ENCODE data around the gene PALLD.
"Not testable (repeated sequence)": the region's sequence is repeated elsewhere in the genome, so short reads cannot be mapped to it uniquely, and the experiment has no call there.

Gene PALLD

DNA sequence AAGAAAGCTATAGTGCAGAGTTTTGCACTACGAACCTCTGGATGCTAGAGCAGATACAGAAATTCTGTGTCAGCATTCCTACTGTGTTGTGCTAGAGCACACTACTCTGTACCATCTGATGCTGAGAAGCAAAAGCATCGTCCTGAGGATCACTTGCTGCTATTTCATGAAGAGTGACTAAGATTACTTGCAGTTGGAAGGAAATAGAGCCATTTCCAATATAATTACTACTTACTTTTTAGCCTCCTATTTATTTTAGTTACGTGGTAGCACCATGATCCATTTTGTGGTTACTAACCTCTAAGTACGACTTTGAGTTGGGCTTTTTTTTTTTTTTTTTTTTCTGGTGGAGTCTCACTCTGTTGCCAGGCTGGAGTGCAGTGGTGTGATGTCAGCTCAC lies 226.7 kb downstream of the PALLD start:
- DNase-seq (no peak), ATAC-seq (replicated peaks) (no peak)
- no peak overlapping the region for H3K27ac Mint-ChIP-seq
- H3K27me3 Mint-ChIP-seq = peaks cover 0 to 4% of the 10 kb centered on the region in 2 donors
- no peak overlapping the region for H3K4me3 Mint-ChIP-seq
- H3K36me3 Mint-ChIP-seq = peaks cover 6 to 13% of the 10 kb centered on the region in 2 donors
- peaks cover 14 to 15% of the 10 kb centered on the region in 2 donors for H3K9me3 Mint-ChIP-seq
- peaks cover 18 to 47% of the 10 kb centered on the region in 2 donors for H3K4me1 Mint-ChIP-seq

DNA sequence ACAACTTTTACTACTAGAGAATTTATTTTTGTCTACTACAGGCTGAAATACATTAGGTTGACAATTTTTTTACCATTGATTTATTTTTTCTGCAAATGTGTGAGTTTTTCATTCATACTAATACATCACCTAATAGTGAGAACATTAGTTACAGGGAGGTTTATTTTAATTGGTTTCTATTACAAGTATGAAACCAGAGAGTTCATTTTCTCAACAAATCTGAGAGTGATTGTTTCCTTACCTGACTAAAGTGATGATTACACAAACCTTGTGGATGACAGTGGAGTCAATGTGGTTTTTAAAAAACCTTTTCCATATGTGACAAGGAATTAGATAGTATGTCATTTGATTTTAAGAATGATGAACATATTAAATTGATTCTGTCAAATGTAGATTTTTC lies 227.4 kb downstream of the PALLD start:
- ATAC-seq (replicated peaks) = no peak
- H3K36me3 Mint-ChIP-seq = peaks cover 6 to 13% of the 10 kb centered on the region in 2 donors
- no peak overlapping the region for H3K4me3 Mint-ChIP-seq

DNA sequence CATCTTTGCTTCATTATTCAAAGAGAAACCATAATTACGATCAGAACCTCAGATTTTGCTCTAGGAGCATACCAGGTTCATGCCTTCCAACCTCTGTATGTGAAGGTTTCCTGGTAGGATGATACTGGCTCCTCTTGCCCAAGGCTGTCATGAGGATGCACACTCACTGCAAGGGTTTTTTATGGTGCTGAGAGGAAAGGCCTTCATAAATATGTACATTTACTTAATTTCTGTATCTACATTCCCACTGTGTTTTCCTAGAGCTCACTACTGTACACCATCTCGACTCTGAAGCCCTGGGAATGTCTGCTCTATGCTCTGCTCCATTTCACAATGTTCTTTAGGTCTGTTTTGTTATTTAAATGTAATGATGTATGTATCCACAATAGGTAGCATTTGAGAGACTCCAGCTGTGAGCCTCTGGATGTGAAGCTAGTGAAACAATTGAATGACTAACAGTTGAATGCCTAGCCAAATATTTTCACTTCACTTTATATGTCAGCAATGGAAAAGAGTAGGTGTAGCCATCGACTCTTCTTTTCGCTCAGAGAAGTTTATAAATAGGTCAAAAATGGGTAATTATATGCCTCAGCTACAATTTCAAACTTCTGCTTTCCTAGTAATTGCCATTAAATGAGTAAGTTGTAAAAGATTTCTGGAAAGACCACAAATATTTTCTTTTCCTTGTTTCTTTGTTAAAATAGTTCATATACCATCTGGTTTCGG lies 228.0 kb downstream of the PALLD start:
- peak; percentile 82 to 83 for ATAC-seq (replicated peaks)
- Mint-ChIP-seq H3K9me3 (peaks cover 14 to 15% of the 10 kb centered on the region in 2 donors), H3K36me3 (peaks cover 11 to 13% of the 10 kb centered on the region in 2 donors), H3K27ac (peak overlapping the region; percentile 84), H3K4me3 (peak overlapping the region; percentile 21 to 36), H3K27me3 (peaks cover 0 to 5% of the 10 kb centered on the region in 2 donors), H3K4me1 (peaks cover 21 to 52% of the 10 kb centered on the region in 2 donors)
- DNase-seq = no peak

More for the DNA sequence above, 227.4 kb downstream of the PALLD start:
- no peak for DNase-seq
- Mint-ChIP-seq H3K9me3 (peaks cover 14 to 17% of the 10 kb centered on the region in 2 donors), H3K4me1 (peaks cover 18 to 47% of the 10 kb centered on the region in 2 donors), H3K27me3 (peaks cover 0 to 4% of the 10 kb centered on the region in 2 donors), H3K27ac (no peak overlapping the region)

- peaks cover 11 to 13% of the 10 kb centered on the region in 2 donors for H3K36me3 Mint-ChIP-seq
- peak overlapping the region; percentile 93 for H3K27ac Mint-ChIP-seq
- peaks cover 24 to 63% of the 10 kb centered on the region in 2 donors for H3K4me1 Mint-ChIP-seq
- H3K4me3 Mint-ChIP-seq = no peak overlapping the region
- peaks cover 13 to 14% of the 10 kb centered on the region in 2 donors for H3K9me3 Mint-ChIP-seq
- DNase-seq (no peak), ATAC-seq (replicated peaks) (peak; percentile 24 to 38)
- peaks cover 0 to 10% of the 10 kb centered on the region in 2 donors for H3K27me3 Mint-ChIP-seq
Measured at GRCh38 chr4:168725930-168726329, 229.1 kb downstream of the PALLD start.

GRCh38 chr4:168727181-168727580 lies 230.3 kb downstream of the PALLD start:
- peaks cover 0 to 13% of the 10 kb centered on the region in 2 donors for H3K27me3 Mint-ChIP-seq
- peaks cover 30 to 68% of the 10 kb centered on the region in 2 donors for H3K4me1 Mint-ChIP-seq
- peaks cover 12 to 14% of the 10 kb centered on the region in 2 donors for H3K9me3 Mint-ChIP-seq
- not testable (repeated sequence) for H3K27ac Mint-ChIP-seq; DNase-seq; ATAC-seq (replicated peaks); H3K4me3 Mint-ChIP-seq
- H3K36me3 Mint-ChIP-seq = peaks cover 11 to 13% of the 10 kb centered on the region in 2 donors

GRCh38 chr4:168731006-168731636 lies 234.3 kb downstream of the PALLD start:
- peaks cover 7 to 8% of the 10 kb centered on the region in 2 donors for H3K36me3 Mint-ChIP-seq
- peaks cover 0 to 13% of the 10 kb centered on the region in 2 donors for H3K27me3 Mint-ChIP-seq
- peaks cover 14 to 46% of the 10 kb centered on the region in 2 donors for H3K4me1 Mint-ChIP-seq
- peaks cover 8 to 14% of the 10 kb centered on the region in 2 donors for H3K9me3 Mint-ChIP-seq
- H3K4me3 Mint-ChIP-seq = peak overlapping the region; percentile 1 to 58
- DNase-seq (no peak), ATAC-seq (replicated peaks) (peak; percentile 13 to 41)
- peak overlapping the region; percentile 42 for H3K27ac Mint-ChIP-seq

DNA sequence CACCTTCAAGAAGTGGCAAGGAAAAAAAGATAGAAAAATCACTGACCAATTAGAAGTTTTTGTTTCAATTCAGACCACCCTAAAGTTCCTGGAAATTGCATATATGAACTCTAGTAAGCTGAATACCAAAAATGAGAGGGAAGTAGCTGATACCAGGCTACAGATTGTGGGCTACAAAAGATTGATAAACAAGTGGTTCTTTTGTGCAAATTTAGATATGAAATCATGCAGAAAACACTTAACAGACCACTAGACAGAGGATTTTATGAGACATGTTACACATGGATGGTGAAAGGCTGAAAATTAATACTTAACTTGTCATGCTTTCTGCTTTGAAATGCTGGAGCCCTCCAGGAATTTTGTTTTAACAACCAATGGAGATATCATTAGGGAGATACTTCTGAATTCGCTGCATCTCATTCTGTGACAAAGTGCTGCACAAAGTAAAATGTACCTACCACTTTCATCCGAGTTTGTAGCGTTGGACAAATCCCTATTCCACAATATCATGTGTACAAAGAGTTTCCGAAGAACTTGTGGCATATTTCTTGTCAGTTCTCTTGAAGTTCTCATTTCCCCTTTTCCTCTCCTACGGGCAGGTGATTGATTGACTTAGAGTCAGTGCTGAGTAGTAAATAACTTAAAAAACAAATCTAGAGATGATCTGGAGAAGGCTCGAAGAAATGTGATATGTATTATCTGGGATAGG lies 235.0 kb downstream of the PALLD start:
- H3K27me3 Mint-ChIP-seq = peaks cover 0 to 13% of the 10 kb centered on the region in 2 donors
- ATAC-seq (replicated peaks) = peak; percentile 89 to 90
- H3K4me3 Mint-ChIP-seq = peak overlapping the region in 1 of 2 donors; percentile 58
- H3K36me3 Mint-ChIP-seq = peaks cover 5 to 6% of the 10 kb centered on the region in 2 donors
- peaks cover 4 to 8% of the 10 kb centered on the region in 2 donors for H3K9me3 Mint-ChIP-seq
- peak overlapping the region; percentile 37 for H3K27ac Mint-ChIP-seq
- peaks cover 12 to 40% of the 10 kb centered on the region in 2 donors for H3K4me1 Mint-ChIP-seq
- no peak for DNase-seq

DNA sequence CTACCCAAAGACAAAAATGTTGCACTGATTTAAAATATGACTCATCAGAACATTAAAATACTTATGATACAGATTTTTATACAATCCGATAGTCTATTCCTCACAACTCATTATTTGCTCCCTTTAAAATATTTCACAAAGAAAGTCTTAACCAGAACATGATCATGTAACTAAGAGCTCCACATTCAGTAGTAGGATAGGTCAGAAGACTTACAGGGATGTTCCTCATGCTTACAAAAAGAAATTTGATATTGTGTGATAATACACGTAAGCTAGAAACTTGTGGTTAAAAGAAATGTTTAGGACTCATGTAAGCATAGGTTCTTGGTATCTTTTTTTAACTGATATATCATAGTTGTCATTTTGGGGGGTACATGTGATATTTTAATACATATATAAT lies 235.9 kb downstream of the PALLD start:
- H3K36me3 Mint-ChIP-seq = peaks cover 0 to 4% of the 10 kb centered on the region in 2 donors
- no peak for ATAC-seq (replicated peaks)
- no peak for DNase-seq
- H3K9me3 Mint-ChIP-seq = peaks cover 2 to 4% of the 10 kb centered on the region in 2 donors
- peaks cover 11 to 40% of the 10 kb centered on the region in 2 donors for H3K4me1 Mint-ChIP-seq
- H3K27ac Mint-ChIP-seq = no peak overlapping the region
- H3K4me3 Mint-ChIP-seq = no peak overlapping the region
- H3K27me3 Mint-ChIP-seq = peaks cover 0 to 13% of the 10 kb centered on the region in 2 donors

- Mint-ChIP-seq H3K9me3 (no peaks in the 10 kb centered on the region), H3K4me1 (peaks cover 10 to 34% of the 10 kb centered on the region in 2 donors), H3K36me3 (no peaks in the 10 kb centered on the region), H3K4me3 (no peak overlapping the region), H3K27ac (peak overlapping the region; percentile 37), H3K27me3 (peaks cover 0 to 9% of the 10 kb centered on the region in 2 donors)
- ATAC-seq (replicated peaks) (no peak), DNase-seq (no peak)
Measured at GRCh38 chr4:168734703-168735678, 238.1 kb downstream of the PALLD start.

- H3K4me3 Mint-ChIP-seq = no peak overlapping the region
- no peak for ATAC-seq (replicated peaks)
- no peak for DNase-seq
- peaks cover 0 to 4% of the 10 kb centered on the region in 2 donors for H3K27me3 Mint-ChIP-seq
- peaks cover 9 to 26% of the 10 kb centered on the region in 2 donors for H3K4me1 Mint-ChIP-seq
- no peak overlapping the region for H3K27ac Mint-ChIP-seq
- no peaks in the 10 kb centered on the region for H3K36me3 Mint-ChIP-seq
- no peaks in the 10 kb centered on the region for H3K9me3 Mint-ChIP-seq
Measured at GRCh38 chr4:168735735-168736134, 238.9 kb downstream of the PALLD start.

DNA sequence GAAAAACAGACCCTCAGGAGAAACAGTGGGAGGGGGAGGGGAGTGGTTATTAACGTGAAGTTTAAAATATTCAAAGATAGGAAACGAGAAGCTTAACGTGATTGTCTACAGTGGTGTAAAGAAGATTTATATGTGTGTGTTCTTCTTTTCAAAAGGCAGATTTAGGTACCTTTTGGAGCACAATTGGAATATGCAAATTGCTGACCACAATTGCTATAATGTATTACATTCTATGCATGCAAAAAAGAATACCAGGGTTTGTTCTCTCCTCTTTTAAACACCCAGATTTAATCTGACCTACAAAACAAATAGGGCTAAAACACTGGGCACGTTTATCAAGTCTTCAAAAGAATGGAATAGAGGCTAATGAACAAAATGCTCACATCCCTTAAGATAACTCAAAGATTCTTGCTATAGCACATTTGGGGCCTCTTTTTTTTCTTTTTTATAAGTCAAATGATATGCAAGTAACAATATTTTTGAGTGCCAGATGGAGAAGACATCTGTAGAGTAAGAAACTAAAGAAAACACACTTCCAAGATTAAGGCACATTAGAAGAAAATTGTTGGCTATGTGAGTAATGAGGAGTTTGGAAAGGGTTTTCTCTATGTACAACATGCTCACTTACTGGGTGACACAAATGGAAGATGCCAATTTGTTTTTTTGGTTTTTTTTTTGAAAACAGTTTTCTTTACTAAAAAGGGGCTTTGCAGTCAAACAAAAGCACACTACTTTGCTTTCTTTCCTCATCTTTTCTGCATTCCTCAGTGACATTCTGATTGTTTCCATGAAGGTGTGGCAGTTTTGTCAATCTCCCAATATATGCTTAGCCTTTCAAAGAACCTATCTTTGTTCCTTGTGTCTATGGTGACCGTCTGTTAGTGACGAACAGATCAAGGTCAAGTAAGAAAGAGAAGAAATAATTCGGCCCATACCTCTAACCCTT lies 240.3 kb downstream of the PALLD start:
- Mint-ChIP-seq H3K36me3 (no peaks in the 10 kb centered on the region), H3K9me3 (no peaks in the 10 kb centered on the region), H3K4me1 (peaks cover 6 to 23% of the 10 kb centered on the region in 2 donors), H3K4me3 (no peak overlapping the region), H3K27me3 (peaks cover 0 to 6% of the 10 kb centered on the region in 2 donors), H3K27ac (no peak overlapping the region)
- no peak for ATAC-seq (replicated peaks)
- no peak for DNase-seq

DNA sequence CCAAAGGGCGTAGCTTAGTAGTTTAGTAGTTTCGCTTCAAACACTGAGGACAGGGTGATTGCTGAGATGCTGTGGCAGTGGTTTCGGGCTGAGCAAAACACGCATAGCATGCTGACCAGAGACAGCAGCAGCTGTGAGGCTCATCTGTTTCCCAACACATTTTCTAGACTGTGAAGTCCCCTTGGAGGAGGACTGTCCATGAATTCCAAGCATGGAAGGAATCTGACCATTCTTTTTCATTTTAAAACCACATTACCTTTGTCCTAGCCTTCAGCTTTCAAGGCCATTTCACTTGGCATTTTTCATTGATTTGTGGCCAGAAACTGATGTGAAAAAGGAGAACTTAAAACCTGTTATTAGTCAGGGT lies 240.9 kb downstream of the PALLD start:
- Mint-ChIP-seq H3K27me3 (peaks cover 0 to 7% of the 10 kb centered on the region in 2 donors), H3K4me3 (no peak overlapping the region), H3K27ac (no peak overlapping the region), H3K36me3 (no peaks in the 10 kb centered on the region), H3K4me1 (peaks cover 6 to 18% of the 10 kb centered on the region in 2 donors), H3K9me3 (no peaks in the 10 kb centered on the region)
- DNase-seq = no peak
- ATAC-seq (replicated peaks) = no peak
